B cell (primary cell): ENCODE data around the gene TMEM131. TPM values are rescaled to one million over a fixed set of nuclear protein-coding genes. Genes with fewer than 3 reads are reported as not detected.

Source experiments
- ATAC-seq: fragments of 200-7000 bp; cut with Tn5 transposase; one replicate; pipeline ENCODE4 v1.10.0; 2021; ENCODE audit warnings: low read depth, mild to moderate bottlenecking, moderate number of reproducible peaks, moderate library complexity
- CTCF ChIA-PET: fragments of 350-600 bp; sonication (Branson Sonifier 250); formaldehyde crosslinking; loops from one replicate; lab custom pipeline; 2021; ENCODE audit warnings: antibody characterized with exemption, inconsistent platforms; lab: Charles Lee
- POLR2A ChIA-PET: fragments of 350-600 bp; sonication (Branson Sonifier 250); formaldehyde crosslinking; loops from one replicate; lab custom pipeline; 2021; ENCODE audit warnings: antibody characterized with exemption; lab: Charles Lee
- DNase-seq: peaks from one replicate; pipeline ENCODE4 v3.0.0; 2013
- H2AFZ ChIP-seq: 2 replicates; pipeline ENCODE4 v1.6.1; 2012; ENCODE audit warnings: mild to moderate bottlenecking, low read depth, low read length; ENCODE audit not compliant: insufficient read depth, poor library complexity, severe bottlenecking
- H3K27ac ChIP-seq, 2 donors: 1 replicate in 1 of 2; 2 replicates in 1 of 2; pipeline ENCODE4 v1.5.1; 2012 to 2013; ENCODE audit warnings: low read length in 2 of 2, mild to moderate bottlenecking in 2 of 2, moderate library complexity in 1 of 2
- H3K27me3 ChIP-seq, 4 experiments: fragments of 200-600 bp in 1 of 4; sonication (generic) in 1 of 4; replicated peaks in 1 of 4; 1 replicate in 2 of 4; 2 replicates in 2 of 4; pipeline versions ENCODE4 v1.6.1 to v1.7.0; 2013 to 2016; ENCODE audit warnings: low read length in 3 of 4, mild to moderate bottlenecking in 2 of 4, mixed read lengths in 1 of 4, moderate library complexity in 1 of 4; ENCODE audit not compliant: insufficient read depth in 4 of 4, control insufficient read depth in 3 of 4; ENCODE audit errors: control extremely low read depth in 1 of 4
- H3K36me3 ChIP-seq, 2 experiments: replicated peaks in 1 of 2; 1 replicate in 1 of 2; 2 replicates in 1 of 2; pipeline versions ENCODE4 v1.6.1 to v1.7.1; 2013; ENCODE audit warnings: low read length in 1 of 2; ENCODE audit not compliant: insufficient read depth in 2 of 2, control insufficient read depth in 1 of 2; ENCODE audit errors: control extremely low read depth in 1 of 2, extremely low read depth in 1 of 2
- H3K4me1 ChIP-seq, 2 donors: fragments of 200-600 bp in 1 of 2; sonication (generic) in 1 of 2; 1 replicate in 1 of 2; 2 replicates in 1 of 2; pipeline versions ENCODE4 v1.5.1 to v1.6.1; 2013 to 2017; ENCODE audit warnings: low read length in 2 of 2; ENCODE audit not compliant: control insufficient read depth in 2 of 2, insufficient read depth in 2 of 2
- H3K4me2 ChIP-seq: replicated peaks from 2 replicates; pipeline ENCODE3; 2012; ENCODE audit warnings: mild to moderate bottlenecking, low read depth, low read length; ENCODE audit not compliant: poor library complexity, severe bottlenecking
- H3K4me3 ChIP-seq, 5 experiments: fragments of 200-600 bp in 1 of 5; sonication (generic) in 1 of 5; 1 replicate in 3 of 5; 2 replicates in 2 of 5; pipeline versions ENCODE4 v1.5.1 to v1.7.0; 2011 to 2016; ENCODE audit warnings: low read length in 4 of 5, mild to moderate bottlenecking in 4 of 5, low read depth in 2 of 5, control low read depth in 1 of 5, moderate library complexity in 1 of 5; ENCODE audit not compliant: insufficient read depth in 1 of 5; ENCODE audit errors: control extremely low read depth in 1 of 5, extremely low read depth in 1 of 5
- H3K79me2 ChIP-seq: fragments of 200-600 bp; sonication (generic); one replicate; pipeline ENCODE4 v1.6.0; 2016; ENCODE audit warnings: low read length; ENCODE audit not compliant: control insufficient read depth, insufficient read depth
- H3K9ac ChIP-seq: fragments of 200-600 bp; sonication (generic); 2 replicates; pipeline ENCODE4 v1.6.1; 2017; ENCODE audit warnings: mild to moderate bottlenecking, low read length, moderate library complexity
- H3K9me3 ChIP-seq, 3 donors: one replicate each; pipeline versions ENCODE4 v1.6.1 to v1.7.1; 2013; ENCODE audit warnings: low read length in 2 of 3; ENCODE audit not compliant: control insufficient read depth in 2 of 3, insufficient read depth in 1 of 3; ENCODE audit errors: control extremely low read depth in 1 of 3
- H4K20me1 ChIP-seq: 2 replicates; pipeline ENCODE4 v1.6.0; 2012; ENCODE audit warnings: mild to moderate bottlenecking, low read length; ENCODE audit not compliant: insufficient read depth, control insufficient read depth, poor library complexity, severe bottlenecking
- H3K27ac Mint-ChIP-seq: one replicate; pipeline ENCODE4 v1.8.0; 2021; ENCODE audit warnings: mixed read lengths
- H3K27me3 Mint-ChIP-seq: one replicate; pipeline ENCODE4 v1.8.0; 2021; ENCODE audit warnings: mixed read lengths
- H3K4me1 Mint-ChIP-seq: one replicate; pipeline ENCODE4 v1.8.0; 2021; ENCODE audit warnings: mixed read lengths
- H3K4me3 Mint-ChIP-seq: one replicate; pipeline ENCODE4 v1.8.0; 2021; ENCODE audit warnings: mixed read lengths
- H3K9me3 Mint-ChIP-seq: one replicate; pipeline ENCODE4 v1.8.0; 2022; ENCODE audit warnings: mixed read lengths; ENCODE audit not compliant: insufficient read depth
- CTCF ChIP-seq: fragments of 200-600 bp; IDR thresholded peaks from one replicate; pipeline ENCODE4 v1.8.0; 2022; ENCODE audit warnings: antibody characterized with exemption, mild to moderate bottlenecking
- EZH2 ChIP-seq: IDR thresholded peaks from 2 replicates; pipeline ENCODE4 v1.6.1; 2012; ENCODE audit warnings: borderline replicate concordance, low read depth, mild to moderate bottlenecking, moderate library complexity, low read length; ENCODE audit not compliant: insufficient read depth, poor library complexity, severe bottlenecking
- WGBS: methylation state at CpG from one replicate; pipeline ENCODE4 v1.1.5; 2013; ENCODE audit warnings: missing lambda C conversion rate; ENCODE audit not compliant: insufficient coverage; 5-methylcytosine and 5-hydroxymethylcytosine counted together
- intact Hi-C: fragments of 100-400 bp; cut with micrococcal nuclease; formaldehyde crosslinking; loops from one replicate; pipeline ENCODE4 v1.10.0; 2022
- polyA plus RNA-seq: library from polyadenylated mRNA; depleted of rRNA; stranded (reverse); fragments of >200 nt; gene quantifications from 2 replicates; pipeline ENCODE4 v1.2.3, GENCODE V29; 2012
- total RNA-seq, 2 donors: library from RNA; stranded (reverse); fragments of 120-200 nt in 1 of 2; gene quantifications; 1 replicate in 1 of 2; 2 replicates in 1 of 2; pipeline versions ENCODE4 v1.2.3 to v1.2.4, GENCODE V29; 2013 to 2022

The TMEM131 gene
- total and polyA plus RNA-seq, 2 donors (not counting 1 experiment from before 2014, with no cell fraction given): 24.3 to 101 TPM

GRCh38 chr2:97754690-97755346, 240.9 kb downstream of the TMEM131 start:
- H3K4me2 ChIP-seq: no peak overlapping the region
- no peak for DNase-seq
- H3K4me3 ChIP-seq: no peak overlapping the region
- no peak overlapping the region for H2AFZ ChIP-seq
- H3K36me3 ChIP-seq: peaks cover 0 to 79% of the 10 kb centered on the region in 2 experiments
- H4K20me1 ChIP-seq: no peaks in the 10 kb centered on the region
- Mint-ChIP-seq H3K27me3 (no peaks in the 10 kb centered on the region), H3K4me1 (peaks cover 4% of the 10 kb centered on the region), H3K4me3 (no peak overlapping the region), H3K9me3 (no peaks in the 10 kb centered on the region), H3K27ac (no peak overlapping the region)
- no peak for ATAC-seq
- no peak overlapping the region for H3K9ac ChIP-seq
- POLR2A ChIA-PET: no interaction called here
- no peaks in the 10 kb centered on the region for H3K27me3 ChIP-seq
- whole genome bisulfite sequencing: 84% methylated on average over 6 of the region's 12 CpGs
- H3K9me3 ChIP-seq: no peaks in the 10 kb centered on the region
- no peaks in the 10 kb centered on the region for H3K79me2 ChIP-seq
- no peaks in the 10 kb centered on the region for H3K4me1 ChIP-seq
- H3K27ac ChIP-seq: no peak overlapping the region
- CTCF ChIA-PET: interaction anchor here (6.1 kb wide), 1 partner anchor 13 kb away, joined by 36 read pairs; no protein-coding TSS in a partner anchor
- intact Hi-C loops: no loop called here
- TF ChIP-seq EZH2 (no peak), CTCF (no peak)
